MCF 10A (cell line): ENCODE data around the gene SPANXN5. TPM values are rescaled to one million over a fixed set of nuclear protein-coding genes. Genes with fewer than 3 reads are reported as not detected.
"Not testable (repeated sequence)": the region's sequence is repeated elsewhere in the genome, so short reads cannot be mapped to it uniquely, and the experiment has no call there.

Source experiments
- BruUV-seq: library from RNA; stranded (reverse); fragments of 400-500 nt; replicated peaks from 2 replicates; lab custom pipeline; 2021; lab: Mats Ljungman, UMichigan
- CTCF ChIA-PET: fragments of 300-600 bp; sonication (Branson Sonifier 250); formaldehyde crosslinking; extraction: SDS; loops from one replicate; lab custom pipeline; 2021; ENCODE audit warnings: antibody characterized with exemption, inconsistent platforms; lab: Yijun Ruan, JAX
- POLR2A ChIA-PET: fragments of 300-600, 350-650 bp; sonication (Branson Sonifier 250); formaldehyde crosslinking; extraction: SDS; loops from one replicate; lab custom pipeline; 2020; ENCODE audit warnings: antibody characterized with exemption, inconsistent platforms; lab: Yijun Ruan, JAX
- DNase-seq: peaks from one replicate; pipeline ENCODE4 v3.0.0-alpha.2; 2018; ENCODE audit not compliant: unreplicated experiment
- H3K27ac Mint-ChIP-seq: one replicate; pipeline ENCODE4 v1.8.0; 2022; ENCODE audit warnings: mild to moderate bottlenecking, low read depth, mixed read lengths; ENCODE audit not compliant: unreplicated experiment
- H3K27me3 Mint-ChIP-seq: one replicate; pipeline ENCODE4 v1.8.0; 2022; ENCODE audit warnings: mixed read lengths; ENCODE audit not compliant: insufficient read depth, unreplicated experiment
- H3K36me3 Mint-ChIP-seq: one replicate; pipeline ENCODE4 v1.8.0; 2022; ENCODE audit warnings: mild to moderate bottlenecking, moderate library complexity, mixed read lengths; ENCODE audit not compliant: insufficient read depth, unreplicated experiment
- H3K4me1 Mint-ChIP-seq: one replicate; pipeline ENCODE4 v1.8.0; 2022; ENCODE audit warnings: mixed read lengths; ENCODE audit not compliant: insufficient read depth, unreplicated experiment
- H3K4me3 Mint-ChIP-seq: one replicate; pipeline ENCODE4 v1.8.0; 2022; ENCODE audit warnings: mild to moderate bottlenecking, moderate library complexity, mixed read lengths; ENCODE audit not compliant: unreplicated experiment
- H3K9me3 Mint-ChIP-seq: one replicate; pipeline ENCODE4 v1.8.0; 2022; ENCODE audit warnings: mixed read lengths; ENCODE audit not compliant: unreplicated experiment
- intact Hi-C: fragments of 100-400 bp; cut with micrococcal nuclease; formaldehyde crosslinking; loops from 2 replicates; pipeline ENCODE4 v1.14.1; 2022
- total RNA-seq: library from RNA; stranded (reverse); gene quantifications from 2 replicates; pipeline ENCODE4 v1.2.3, GENCODE V29; 2022
- TF ChIP-seq, protein P1 (sequence below): fragments of 200-600 bp; IDR thresholded peaks from one replicate; pipeline ENCODE4 v1.8.0; 2022; ENCODE audit warnings: antibody characterized with exemption, mild to moderate bottlenecking; ENCODE audit not compliant: unreplicated experiment

The SPANXN5 gene
- total RNA-seq, 1 experiment from 2014 or later: not detected

DNA sequence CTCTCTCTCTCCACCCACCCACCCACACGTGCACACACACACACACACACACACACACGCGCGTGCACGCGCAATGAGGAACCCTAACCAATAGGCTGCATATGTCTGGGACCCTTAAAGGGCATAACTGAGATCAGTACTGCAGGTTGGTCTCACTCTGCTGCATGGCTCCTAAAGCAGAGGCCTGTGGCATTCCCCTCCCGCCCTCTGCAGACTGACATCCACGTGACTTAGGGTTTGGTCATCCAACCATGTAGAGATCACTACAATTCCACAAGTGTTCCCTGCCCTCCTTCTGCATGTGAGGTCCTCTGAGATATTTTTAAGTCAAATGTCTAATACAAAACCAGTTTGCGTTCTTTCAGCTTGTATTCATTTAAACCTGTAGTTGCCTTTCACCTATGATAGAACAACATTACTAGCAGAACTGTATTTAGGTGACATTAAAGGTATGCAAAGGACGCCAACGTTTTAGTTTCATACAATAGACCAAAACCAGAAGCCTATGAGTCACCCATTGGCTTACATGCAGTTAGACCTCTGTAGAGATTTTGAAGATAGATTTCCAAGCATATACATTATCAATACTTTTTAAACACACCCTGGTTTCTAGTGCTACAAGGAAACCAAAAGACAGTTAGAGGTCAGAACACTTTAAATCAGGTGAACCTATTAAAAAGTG lies 24.0 kb upstream of the SPANXN5 start:
- intact Hi-C loops: no loop called here
- no peak overlapping the region for H3K4me3 Mint-ChIP-seq
- DNase-seq: no peak
- no peaks in the 10 kb centered on the region for H3K9me3 Mint-ChIP-seq
- no peak overlapping the region for H3K27ac Mint-ChIP-seq
- H3K27me3 Mint-ChIP-seq: peaks cover 65% of the 10 kb centered on the region
- BruUV-seq: no TSS peak
- peaks cover 7% of the 10 kb centered on the region for H3K36me3 Mint-ChIP-seq
- no peaks in the 10 kb centered on the region for H3K4me1 Mint-ChIP-seq
- ChIA-PET POLR2A (no interaction called here), CTCF (no interaction called here)
- TF ChIP-seq, protein P1, sequence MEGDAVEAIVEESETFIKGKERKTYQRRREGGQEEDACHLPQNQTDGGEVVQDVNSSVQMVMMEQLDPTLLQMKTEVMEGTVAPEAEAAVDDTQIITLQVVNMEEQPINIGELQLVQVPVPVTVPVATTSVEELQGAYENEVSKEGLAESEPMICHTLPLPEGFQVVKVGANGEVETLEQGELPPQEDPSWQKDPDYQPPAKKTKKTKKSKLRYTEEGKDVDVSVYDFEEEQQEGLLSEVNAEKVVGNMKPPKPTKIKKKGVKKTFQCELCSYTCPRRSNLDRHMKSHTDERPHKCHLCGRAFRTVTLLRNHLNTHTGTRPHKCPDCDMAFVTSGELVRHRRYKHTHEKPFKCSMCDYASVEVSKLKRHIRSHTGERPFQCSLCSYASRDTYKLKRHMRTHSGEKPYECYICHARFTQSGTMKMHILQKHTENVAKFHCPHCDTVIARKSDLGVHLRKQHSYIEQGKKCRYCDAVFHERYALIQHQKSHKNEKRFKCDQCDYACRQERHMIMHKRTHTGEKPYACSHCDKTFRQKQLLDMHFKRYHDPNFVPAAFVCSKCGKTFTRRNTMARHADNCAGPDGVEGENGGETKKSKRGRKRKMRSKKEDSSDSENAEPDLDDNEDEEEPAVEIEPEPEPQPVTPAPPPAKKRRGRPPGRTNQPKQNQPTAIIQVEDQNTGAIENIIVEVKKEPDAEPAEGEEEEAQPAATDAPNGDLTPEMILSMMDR: no peak

DNA sequence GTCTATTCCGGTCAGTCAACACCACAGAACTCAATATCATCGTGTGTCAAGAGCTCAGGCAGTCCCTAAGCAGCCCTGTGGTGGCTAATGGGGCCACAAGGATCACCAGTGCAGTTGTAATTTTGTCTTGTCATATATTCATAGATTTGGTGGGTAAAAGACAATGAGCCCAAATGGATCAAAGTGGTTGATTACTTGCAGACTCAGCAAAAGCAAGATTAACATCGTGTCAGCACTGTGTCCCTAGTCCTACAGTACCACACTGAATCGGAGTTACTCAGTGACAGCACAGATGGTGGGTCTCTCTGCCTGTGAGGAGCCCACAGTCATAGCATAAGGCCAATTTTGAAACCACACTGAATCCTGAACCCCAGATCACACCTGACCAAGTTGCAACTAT lies 22.6 kb upstream of the SPANXN5 start:
- BruUV-seq: no TSS peak
- H3K4me1 Mint-ChIP-seq: no peaks in the 10 kb centered on the region
- H3K27ac Mint-ChIP-seq: no peak overlapping the region
- DNase-seq: no peak
- POLR2A ChIA-PET: no interaction called here
- TF ChIP-seq, protein P1: no peak
- CTCF ChIA-PET: no interaction called here
- peaks cover 7% of the 10 kb centered on the region for H3K36me3 Mint-ChIP-seq
- H3K9me3 Mint-ChIP-seq: no peaks in the 10 kb centered on the region
- intact Hi-C loops: no loop called here
- no peak overlapping the region for H3K4me3 Mint-ChIP-seq
- peaks cover 79% of the 10 kb centered on the region for H3K27me3 Mint-ChIP-seq

DNA sequence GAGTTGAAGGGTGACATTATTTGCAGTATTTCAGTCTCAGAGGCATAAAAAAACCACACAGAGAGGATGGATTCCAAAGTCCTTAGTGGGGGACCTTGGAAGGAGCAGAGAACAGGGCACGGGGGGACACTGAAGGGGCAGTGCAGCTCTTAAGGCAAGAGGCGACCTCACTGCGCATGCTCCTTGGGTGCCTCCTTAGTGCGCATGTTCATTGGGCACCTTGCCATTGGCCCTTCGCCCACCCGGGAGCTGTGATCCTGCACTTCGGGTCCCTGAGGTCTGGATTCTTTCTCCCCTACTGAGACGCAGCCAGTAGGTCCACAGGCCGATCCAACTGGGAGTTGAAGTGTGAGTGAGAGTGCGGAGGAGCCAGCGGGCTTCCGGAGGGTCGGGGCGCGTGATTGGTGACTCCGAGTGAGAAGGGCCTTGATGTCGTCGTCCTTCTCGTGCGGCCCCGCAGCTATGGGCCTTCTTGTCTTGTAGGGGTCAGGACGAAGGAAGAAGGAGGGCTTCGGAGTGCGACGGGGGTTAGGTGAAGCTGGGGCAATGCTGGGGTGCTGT lies 13.9 kb upstream of the SPANXN5 start, which contains the start of gene XAGE5:
Gene XAGE5, plus strand, starts transcription at position 223 of the 561 bp plus-strand sequence. CDS start 1,280 bp downstream, outside the sequence.
- Mint-ChIP-seq H3K4me3 (no peak within 1 kb of the TSS), H3K4me1 (no peaks in the 10 kb centered on the region), H3K27ac (no peak within 1 kb of the TSS), H3K36me3 (no peaks in the 10 kb centered on the region), H3K9me3 (no peaks in the 10 kb centered on the region), H3K27me3 (peaks cover 86% of the 10 kb centered on the region)
- no TSS peak for BruUV-seq
- POLR2A ChIA-PET: no interaction called here
- CTCF ChIA-PET: no interaction called here
- intact Hi-C loops: no loop called here
- TF ChIP-seq, protein P1: no peak
- DNase-seq: no peak

DNA sequence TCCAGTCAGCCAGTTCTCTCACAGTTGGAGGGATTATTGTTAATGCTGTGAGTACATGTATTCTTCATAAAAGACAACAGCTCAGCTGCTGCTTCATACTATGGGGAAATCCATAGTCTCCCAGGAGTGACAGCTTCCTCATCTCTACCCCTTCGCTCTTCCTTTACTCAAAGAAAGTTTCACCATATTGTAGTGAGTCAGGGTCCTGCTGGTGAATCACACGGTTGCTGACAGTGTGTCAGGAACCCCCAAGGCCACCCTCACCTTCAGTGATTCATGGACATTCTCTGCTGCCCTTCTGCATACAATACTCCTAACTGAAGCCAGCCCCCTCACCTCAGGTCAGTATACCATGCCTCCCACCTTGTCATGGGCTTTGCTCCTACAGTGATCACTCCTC lies 7.6 kb upstream of the SPANXN5 start:
- H3K27me3 Mint-ChIP-seq: peaks cover 52% of the 10 kb centered on the region

DNA sequence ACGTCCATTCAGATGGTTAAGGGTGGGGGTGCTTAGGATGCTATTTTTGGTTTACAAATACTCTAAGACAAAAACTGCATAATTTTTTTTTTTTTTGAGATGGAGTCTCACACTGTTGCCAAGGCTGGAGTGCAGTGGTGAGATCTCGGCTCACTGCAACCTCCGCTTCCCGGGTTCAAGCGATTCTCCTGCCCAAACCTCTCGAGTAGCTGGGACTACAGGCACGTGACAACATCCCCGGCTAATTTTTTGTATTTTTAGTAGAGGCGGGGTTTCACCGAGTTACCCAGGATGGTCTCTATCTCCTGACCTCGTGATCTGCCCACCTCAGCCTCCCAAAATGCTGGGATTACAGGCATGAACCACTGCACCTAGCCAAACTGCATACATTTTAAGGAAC lies 23.7 kb downstream of the SPANXN5 start:
- BruUV-seq, H3K9me3 Mint-ChIP-seq, CTCF ChIA-PET, intact Hi-C loops, H3K4me1 Mint-ChIP-seq, H3K36me3 Mint-ChIP-seq, H3K4me3 Mint-ChIP-seq, DNase-seq, H3K27me3 Mint-ChIP-seq, H3K27ac Mint-ChIP-seq, POLR2A ChIA-PET: not testable (repeated sequence)

More for the DNA sequence above, 7.6 kb upstream of the SPANXN5 start:
- POLR2A ChIA-PET, CTCF ChIA-PET, H3K9me3 Mint-ChIP-seq, intact Hi-C loops, BruUV-seq, H3K36me3 Mint-ChIP-seq, H3K4me3 Mint-ChIP-seq, H3K27ac Mint-ChIP-seq, H3K4me1 Mint-ChIP-seq: not testable (repeated sequence)
- DNase-seq: peak; percentile 16

DNA sequence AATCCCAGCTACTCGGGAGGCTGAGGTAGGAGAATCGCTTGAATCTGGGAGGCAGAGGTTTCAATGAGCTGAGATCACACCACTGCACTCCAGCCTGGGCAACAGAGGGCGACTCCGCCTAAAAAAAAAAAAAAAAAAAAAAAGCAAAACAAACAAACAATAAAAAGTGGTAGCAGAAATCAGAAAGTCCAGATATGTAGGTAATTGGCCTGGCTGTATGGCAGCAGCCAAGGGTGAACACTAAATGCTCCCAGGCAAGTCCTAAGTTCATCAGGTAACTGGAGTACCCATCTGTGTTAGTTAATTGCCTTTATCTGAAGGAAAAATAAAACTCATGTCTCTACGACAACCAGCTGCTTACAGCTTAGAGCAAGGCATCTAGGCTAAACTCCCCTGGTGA lies 31.2 kb downstream of the SPANXN5 start:
- DNase-seq, BruUV-seq, H3K36me3 Mint-ChIP-seq, H3K4me1 Mint-ChIP-seq, H3K27ac Mint-ChIP-seq, H3K9me3 Mint-ChIP-seq, POLR2A ChIA-PET, H3K4me3 Mint-ChIP-seq, intact Hi-C loops, H3K27me3 Mint-ChIP-seq, CTCF ChIA-PET: not testable (repeated sequence)

DNA sequence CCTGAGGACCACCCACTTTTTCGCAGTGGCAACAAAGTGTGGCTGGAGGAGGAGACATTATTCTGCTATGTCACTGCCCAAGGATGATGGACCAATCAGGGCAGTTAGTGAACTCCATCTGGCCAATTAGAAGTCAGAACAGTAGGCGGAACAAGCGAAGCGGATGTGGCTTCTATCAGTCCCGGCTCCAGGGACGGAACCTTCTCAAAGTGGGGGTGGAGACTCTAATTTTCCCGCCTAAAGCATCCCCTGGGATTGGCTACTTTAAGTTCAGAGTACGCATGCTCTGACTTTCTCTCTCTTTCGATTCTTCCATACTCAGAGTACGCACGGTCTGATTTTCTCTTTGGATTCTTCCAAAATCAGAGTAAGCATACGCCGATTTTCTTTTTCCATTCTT lies 46.3 kb downstream of the SPANXN5 start, which contains the start of gene SSX2B:
Gene SSX2B, plus strand, starts transcription at position 301 of the 400 bp plus-strand sequence. CDS start 1,429 bp downstream, outside the sequence.
- POLR2A ChIA-PET, intact Hi-C loops, BruUV-seq, H3K27me3 Mint-ChIP-seq, CTCF ChIA-PET, H3K27ac Mint-ChIP-seq, H3K9me3 Mint-ChIP-seq, H3K36me3 Mint-ChIP-seq, H3K4me1 Mint-ChIP-seq, H3K4me3 Mint-ChIP-seq, DNase-seq: not testable (repeated sequence)
